PC-3 (cell line): ENCODE measurements around the gene SBNO2.

ENCODE experiments used
- EZH2phosphoT487 ChIP-seq: fragments of 300-600 bp; sonication (generic); IDR thresholded peaks from 2 replicates; pipeline ENCODE4 v1.6.1; 2018; ENCODE audit warnings: mild to moderate bottlenecking, antibody characterized with exemption, low read length, borderline replicate concordance
- TF ChIP-seq, protein P1 (sequence below): fragments of 300-600 bp; sonication (generic); conservative IDR thresholded peaks from 2 replicates; pipeline ENCODE4 v1.5.1; 2017; ENCODE audit warnings: antibody characterized with exemption, low read depth, mild to moderate bottlenecking, low read length

DNA sequence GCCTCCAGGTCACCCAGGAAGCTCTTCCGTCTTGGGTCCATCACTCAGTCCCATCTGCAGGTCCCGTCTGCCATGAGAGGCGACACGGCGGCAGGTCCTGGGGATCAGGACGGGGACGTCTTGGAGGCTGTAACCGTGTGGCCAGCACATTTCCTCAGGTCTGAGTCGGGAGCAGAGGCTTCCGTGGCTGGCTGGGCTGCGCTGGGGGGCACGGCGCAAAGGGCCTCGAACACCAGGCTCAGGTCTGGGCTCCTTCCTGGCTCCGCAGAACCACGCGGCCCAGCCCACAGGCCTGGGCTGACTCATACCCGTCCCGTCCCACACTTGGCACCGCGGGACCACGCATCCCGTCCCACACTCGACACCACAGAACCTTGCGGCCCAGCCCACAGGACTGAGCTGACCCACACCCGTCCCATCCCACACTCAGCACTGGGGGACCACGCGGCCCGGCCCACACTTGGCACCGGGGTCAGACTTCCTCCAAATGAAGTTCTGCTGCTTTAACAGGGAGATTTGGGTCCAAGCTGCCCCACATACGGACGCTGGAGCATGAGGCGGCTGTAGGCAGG, 30.2 kb downstream of the SBNO2 start:
- TF ChIP-seq, protein P1, sequence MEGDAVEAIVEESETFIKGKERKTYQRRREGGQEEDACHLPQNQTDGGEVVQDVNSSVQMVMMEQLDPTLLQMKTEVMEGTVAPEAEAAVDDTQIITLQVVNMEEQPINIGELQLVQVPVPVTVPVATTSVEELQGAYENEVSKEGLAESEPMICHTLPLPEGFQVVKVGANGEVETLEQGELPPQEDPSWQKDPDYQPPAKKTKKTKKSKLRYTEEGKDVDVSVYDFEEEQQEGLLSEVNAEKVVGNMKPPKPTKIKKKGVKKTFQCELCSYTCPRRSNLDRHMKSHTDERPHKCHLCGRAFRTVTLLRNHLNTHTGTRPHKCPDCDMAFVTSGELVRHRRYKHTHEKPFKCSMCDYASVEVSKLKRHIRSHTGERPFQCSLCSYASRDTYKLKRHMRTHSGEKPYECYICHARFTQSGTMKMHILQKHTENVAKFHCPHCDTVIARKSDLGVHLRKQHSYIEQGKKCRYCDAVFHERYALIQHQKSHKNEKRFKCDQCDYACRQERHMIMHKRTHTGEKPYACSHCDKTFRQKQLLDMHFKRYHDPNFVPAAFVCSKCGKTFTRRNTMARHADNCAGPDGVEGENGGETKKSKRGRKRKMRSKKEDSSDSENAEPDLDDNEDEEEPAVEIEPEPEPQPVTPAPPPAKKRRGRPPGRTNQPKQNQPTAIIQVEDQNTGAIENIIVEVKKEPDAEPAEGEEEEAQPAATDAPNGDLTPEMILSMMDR: no peak
- TF ChIP-seq EZH2phosphoT487: no peak
